ENCODE measurements around the gene RAD9A.

DNA sequence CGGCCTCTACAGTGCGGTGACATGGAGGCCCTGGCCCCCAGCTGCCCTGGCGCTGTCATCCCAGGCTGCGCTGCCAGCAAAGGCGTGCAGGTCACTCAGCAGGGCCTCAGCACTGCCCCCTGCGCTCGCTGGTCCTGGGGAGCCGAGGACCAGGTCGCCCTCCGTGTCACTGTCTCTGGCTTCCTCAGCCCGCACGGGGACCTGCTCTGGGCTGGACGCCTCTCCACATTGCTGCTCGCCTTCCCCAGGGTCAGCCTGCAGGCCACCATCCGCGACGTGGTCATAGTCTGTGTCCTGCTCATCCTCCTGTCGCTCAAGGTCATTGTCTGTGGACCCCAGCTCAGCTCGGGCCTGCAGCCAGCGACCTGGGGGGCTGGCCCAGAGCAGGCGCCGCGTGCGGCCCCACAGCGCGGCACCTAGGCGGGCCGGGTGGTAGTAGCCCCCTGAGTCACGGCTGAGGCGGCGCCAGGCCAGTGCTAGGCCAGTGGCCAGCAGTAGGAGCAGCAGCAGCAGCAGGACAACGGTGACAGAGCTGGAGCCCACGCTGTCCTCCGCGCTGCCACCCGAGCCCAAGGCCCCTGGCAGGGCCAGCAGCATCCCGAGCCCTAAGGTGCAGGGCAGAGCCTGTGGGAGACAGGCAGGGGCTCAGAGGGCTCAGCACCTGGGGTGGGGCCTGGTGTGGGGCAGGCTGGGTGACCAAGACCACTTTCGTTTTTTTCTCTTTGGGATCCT, 44.1 kb downstream of the RAD9A start:
- no peak for TF ChIP-seq EZH2 (IDR thresholded peaks at IDR 0.05; ENCODE audit: insufficient read depth, poor library complexity, severe bottlenecking)
- TF ChIP-seq EZH2phosphoT487 (IDR thresholded peaks at IDR 0.05; ENCODE audit: insufficient read depth, low read depth): no peak

Measured in GM23248 (cell line).